Upper lobe of left lung (tissue), 6 donors: ENCODE data around the gene ACAA2. TPM values are rescaled to one million over a fixed set of nuclear protein-coding genes. Genes with fewer than 3 reads are reported as not detected.

Source experiments
- ATAC-seq, 2 donors: fragments of 200-7000 bp; cut with Tn5 transposase; one replicate each; pipeline ENCODE4 v1.9.1; 2022; ENCODE audit warnings: mild to moderate bottlenecking in 2 of 2, moderate library complexity in 2 of 2; ENCODE audit not compliant: low FRiP score in 2 of 2
- DNase-seq, 2 donors: peaks; one replicate each; pipeline ENCODE4 v3.0.0-alpha.2; 2019 to 2020
- H3K27ac ChIP-seq, 4 donors: fragments of 200-600 bp; sonication (generic); one replicate each; pipeline ENCODE4 v1.5.1; 2016 to 2019
- H3K27me3 ChIP-seq, 4 donors: fragments of 200-600 bp; sonication (generic); one replicate each; pipeline ENCODE4 v1.5.1; 2017 to 2019
- H3K36me3 ChIP-seq, 4 donors: fragments of 200-600 bp; sonication (generic); one replicate each; pipeline ENCODE4 v1.5.1; 2016 to 2019
- H3K4me1 ChIP-seq, 4 donors: fragments of 200-600 bp; sonication (generic); one replicate each; pipeline ENCODE4 v1.5.1; 2018 to 2019
- H3K4me3 ChIP-seq, 4 donors: fragments of 200-600 bp; sonication (generic); one replicate each; pipeline ENCODE4 v1.5.1; 2017 to 2019; ENCODE audit warnings: mild to moderate bottlenecking in 2 of 4, moderate library complexity in 1 of 4
- H3K9me3 ChIP-seq, 4 donors: fragments of 200-600 bp; sonication (generic); one replicate each; pipeline ENCODE4 v1.5.1; 2018 to 2019
- EP300 ChIP-seq, 4 donors: sonication (generic); formaldehyde crosslinking; IDR thresholded peaks; one replicate each; pipeline ENCODE4 v1.5.1; 2017; ENCODE audit warnings: antibody characterized with exemption in 4 of 4, control low read depth in 2 of 4
- POLR2A ChIP-seq, 4 donors: fragments of 450-650 bp; IDR thresholded peaks; one replicate each; pipeline ENCODE4 v1.5.1; 2016 to 2017; ENCODE audit warnings: antibody characterized with exemption in 4 of 4, mild to moderate bottlenecking in 2 of 4
- POLR2AphosphoS5 ChIP-seq, 2 donors: sonication (generic); formaldehyde crosslinking; IDR thresholded peaks; one replicate each; pipeline ENCODE4 v1.5.1; 2017; ENCODE audit warnings: antibody characterized with exemption in 2 of 2
- WGBS, 2 donors: methylation state at CpG; one replicate each; pipeline ENCODE4 v1.1.5; 2017 to 2018; 5-methylcytosine and 5-hydroxymethylcytosine counted together
- total RNA-seq, 6 donors: library from RNA; depleted of rRNA in 4 of 6; stranded (reverse); fragments of >200 nt in 4 of 6; gene quantifications; one replicate each; pipeline versions ENCODE4 v1.1.0 to v1.2.1, GENCODE V29; 2016 to 2021
- TF ChIP-seq, protein P1 (sequence below), 6 experiments: fragments of 450-650 bp in 4 of 6; fragments of 200-600 bp in 2 of 6; sonication (generic) in 2 of 6; IDR thresholded peaks; one replicate each; pipeline ENCODE4 v1.5.1; 2016 to 2019; ENCODE audit warnings: antibody characterized with exemption in 6 of 6
- donor health status: DM: no; HTN: no; CAD: no; lungs with moderate emphysema.
- donor health status: DM: no; HTN: yes; CAD: no; lungs with severe emphysema.

Gene ACAA2
- total RNA-seq, 6 donors from 2014 or later = 23.7 to 93.9 (median 69.8) TPM

DNA sequence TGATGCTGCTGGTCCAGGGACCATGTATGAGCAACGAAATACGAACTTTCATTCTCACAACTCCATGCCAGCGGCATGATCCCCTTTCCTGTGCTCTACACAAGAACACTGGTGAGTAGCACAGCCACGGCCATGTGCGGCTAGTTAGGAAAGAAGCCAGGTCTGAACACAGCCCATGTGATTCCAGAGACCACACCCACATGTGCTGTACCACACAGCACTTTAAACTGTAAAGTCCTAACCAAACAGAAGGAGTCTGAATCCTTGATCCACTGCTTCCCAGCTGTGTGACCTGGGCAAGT lies 33.0 kb upstream of the ACAA2 start:
- H3K9me3 ChIP-seq = no peaks in the 10 kb centered on the region
- TF ChIP-seq POLR2AphosphoS5 (IDR thresholded peaks at IDR 0.05) (no peak), EP300 (IDR thresholded peaks at IDR 0.05) (no peak), POLR2A (IDR thresholded peaks at IDR 0.05) (no peak)
- TF ChIP-seq, protein P1, sequence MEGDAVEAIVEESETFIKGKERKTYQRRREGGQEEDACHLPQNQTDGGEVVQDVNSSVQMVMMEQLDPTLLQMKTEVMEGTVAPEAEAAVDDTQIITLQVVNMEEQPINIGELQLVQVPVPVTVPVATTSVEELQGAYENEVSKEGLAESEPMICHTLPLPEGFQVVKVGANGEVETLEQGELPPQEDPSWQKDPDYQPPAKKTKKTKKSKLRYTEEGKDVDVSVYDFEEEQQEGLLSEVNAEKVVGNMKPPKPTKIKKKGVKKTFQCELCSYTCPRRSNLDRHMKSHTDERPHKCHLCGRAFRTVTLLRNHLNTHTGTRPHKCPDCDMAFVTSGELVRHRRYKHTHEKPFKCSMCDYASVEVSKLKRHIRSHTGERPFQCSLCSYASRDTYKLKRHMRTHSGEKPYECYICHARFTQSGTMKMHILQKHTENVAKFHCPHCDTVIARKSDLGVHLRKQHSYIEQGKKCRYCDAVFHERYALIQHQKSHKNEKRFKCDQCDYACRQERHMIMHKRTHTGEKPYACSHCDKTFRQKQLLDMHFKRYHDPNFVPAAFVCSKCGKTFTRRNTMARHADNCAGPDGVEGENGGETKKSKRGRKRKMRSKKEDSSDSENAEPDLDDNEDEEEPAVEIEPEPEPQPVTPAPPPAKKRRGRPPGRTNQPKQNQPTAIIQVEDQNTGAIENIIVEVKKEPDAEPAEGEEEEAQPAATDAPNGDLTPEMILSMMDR (IDR thresholded peaks at IDR 0.05) = no peak
- no peak overlapping the region for H3K27ac ChIP-seq
- H3K27me3 ChIP-seq = no peaks in the 10 kb centered on the region
- H3K36me3 ChIP-seq = no peaks in the 10 kb centered on the region
- ATAC-seq (peak in 1 of 2 donors; percentile 26), DNase-seq (no peak)
- H3K4me3 ChIP-seq = no peak overlapping the region
- peaks cover 0 to 7% (median 3%) of the 10 kb centered on the region in 4 donors for H3K4me1 ChIP-seq
- WGBS, 2 donors = 83 to 88% methylated on average over 4 to 5 of the region's 5 CpGs

DNA sequence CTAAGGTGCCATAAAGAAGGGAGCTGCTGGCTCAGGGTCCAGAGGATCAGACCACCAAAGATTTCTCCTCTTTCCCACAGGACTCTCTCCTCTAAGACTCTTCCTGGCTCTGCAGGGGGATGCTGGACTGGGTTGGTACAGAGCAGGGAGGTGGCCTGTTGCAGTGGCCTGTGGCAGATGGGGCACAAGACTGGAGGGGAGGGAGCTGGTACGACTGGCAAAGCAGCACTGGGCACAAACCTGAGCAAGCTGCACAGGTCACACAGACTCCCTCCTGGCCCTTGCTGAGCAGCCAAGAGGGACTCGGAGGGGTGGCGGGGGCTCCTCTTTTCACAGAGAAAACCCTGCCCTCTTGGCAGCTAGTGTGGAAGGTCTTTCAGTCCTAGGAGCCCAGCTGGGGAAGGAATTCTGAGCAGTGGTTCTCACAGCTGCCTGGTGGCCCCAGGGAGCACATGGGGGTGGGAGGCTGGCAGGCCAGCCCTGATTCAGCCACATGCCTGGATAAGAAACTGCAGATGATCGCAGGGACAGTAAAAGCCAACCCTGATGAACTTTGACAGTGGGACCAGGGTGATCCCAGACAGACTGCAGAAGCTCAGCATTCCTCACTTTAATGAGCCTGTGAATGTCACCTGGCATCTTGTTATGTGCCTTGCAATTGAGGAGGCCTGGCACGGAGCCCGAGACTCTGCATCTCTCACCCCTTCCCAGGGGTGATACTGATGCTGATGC lies 32.5 kb upstream of the ACAA2 start:
- WGBS, 2 donors = 83 to 94% methylated on average over 3 to 6 of the region's 6 CpGs
- Histone ChIP-seq H3K36me3 (no peaks in the 10 kb centered on the region), H3K4me1 (peaks cover 0 to 7% (median 3%) of the 10 kb centered on the region in 4 donors), H3K27ac (no peak overlapping the region), H3K27me3 (no peaks in the 10 kb centered on the region), H3K9me3 (no peaks in the 10 kb centered on the region), H3K4me3 (no peak overlapping the region)
- TF ChIP-seq EP300 (IDR thresholded peaks at IDR 0.05) (no peak), POLR2AphosphoS5 (IDR thresholded peaks at IDR 0.05) (no peak)
- ATAC-seq = no peak
- no peak for DNase-seq

DNA sequence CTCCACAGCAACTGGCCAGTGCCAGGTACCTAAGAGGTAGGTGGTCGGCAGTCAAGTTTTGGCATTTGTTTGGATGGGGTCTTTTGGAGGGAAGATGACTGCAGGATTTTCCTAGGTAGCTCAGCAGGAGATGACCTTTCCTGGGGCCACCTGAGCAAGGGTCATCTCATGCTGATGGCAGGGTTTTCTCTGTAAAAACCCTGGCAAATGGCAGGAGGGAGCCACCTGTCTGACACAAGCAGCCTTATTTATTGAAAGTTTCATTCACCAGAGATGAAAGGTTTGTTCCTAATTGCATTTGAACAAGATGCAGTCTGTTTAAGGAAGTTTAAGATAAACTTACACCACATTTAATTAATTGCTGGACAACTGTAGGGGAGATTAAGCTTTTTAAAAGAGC lies 31.6 kb upstream of the ACAA2 start:
- no peak overlapping the region for H3K27ac ChIP-seq
- ATAC-seq (no peak), DNase-seq (no peak)
- peaks cover 0 to 6% (median 3%) of the 10 kb centered on the region in 4 donors for H3K4me1 ChIP-seq
- peaks cover 0 to 2% (median 0%) of the 10 kb centered on the region in 4 donors for H3K36me3 ChIP-seq
- H3K27me3 ChIP-seq = no peaks in the 10 kb centered on the region
- 94 to 100% methylated on average over 1 of the region's 1 CpG for WGBS, 2 donors
- no peak overlapping the region for H3K4me3 ChIP-seq
- H3K9me3 ChIP-seq = no peaks in the 10 kb centered on the region
- no peak for TF ChIP-seq EP300 (IDR thresholded peaks at IDR 0.05)
- TF ChIP-seq, protein P1 (IDR thresholded peaks at IDR 0.05) = no peak

DNA sequence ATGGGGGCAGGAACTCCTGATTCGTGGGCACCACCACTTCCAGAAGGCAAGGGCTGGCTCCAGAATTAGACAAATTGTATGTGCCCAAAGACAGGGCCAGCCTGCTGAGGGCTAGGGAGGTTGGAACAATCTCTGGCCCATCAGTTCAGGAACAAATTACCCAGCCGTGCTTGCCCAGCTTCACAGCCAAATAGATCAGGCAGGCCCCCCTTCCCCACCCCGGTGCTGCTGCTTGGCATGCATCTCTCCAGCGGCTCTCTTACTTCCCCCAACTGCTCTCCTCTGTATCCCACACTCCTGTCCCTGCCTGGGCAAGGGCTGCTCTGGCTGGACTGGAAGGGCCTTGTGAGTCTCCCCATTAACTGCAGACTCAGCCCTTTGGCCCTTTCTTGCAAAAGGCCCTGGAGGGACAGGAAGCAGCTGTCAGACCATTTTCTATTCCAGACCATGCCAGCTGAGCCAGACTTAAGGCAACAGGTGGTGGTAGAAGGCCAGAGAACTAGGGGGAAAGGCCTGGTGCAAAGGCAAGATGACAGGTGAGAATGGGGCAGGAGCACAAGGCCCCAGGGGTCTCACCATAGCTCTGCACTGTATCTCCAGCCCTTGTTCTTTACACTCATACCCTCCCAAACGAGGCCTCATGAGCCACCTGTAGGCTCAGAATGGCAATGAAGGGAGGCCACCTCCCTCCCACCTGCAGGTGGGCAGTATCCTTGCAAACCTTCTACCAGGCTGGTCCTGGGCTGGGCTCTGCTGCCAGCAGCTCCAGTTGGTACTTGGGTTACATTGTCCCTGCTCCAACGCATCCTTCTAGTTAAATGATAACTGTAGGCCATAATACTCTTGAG lies 30.7 kb upstream of the ACAA2 start:
- no peak for DNase-seq
- no peak overlapping the region for H3K27ac ChIP-seq
- ATAC-seq = peak in 1 of 2 donors; percentile 11
- no peaks in the 10 kb centered on the region for H3K27me3 ChIP-seq
- TF ChIP-seq POLR2A (IDR thresholded peaks at IDR 0.05) (no peak), EP300 (IDR thresholded peaks at IDR 0.05) (no peak), POLR2AphosphoS5 (IDR thresholded peaks at IDR 0.05) (no peak)
- TF ChIP-seq, protein P1 (IDR thresholded peaks at IDR 0.05) = no peak
- WGBS, 2 donors = 81% methylated on average over 5 to 6 of the region's 6 CpGs
- H3K36me3 ChIP-seq = peaks cover 0 to 2% (median 0%) of the 10 kb centered on the region in 4 donors
- H3K4me3 ChIP-seq = no peak overlapping the region
- H3K9me3 ChIP-seq = no peaks in the 10 kb centered on the region
- H3K4me1 ChIP-seq = no peaks in the 10 kb centered on the region

DNA sequence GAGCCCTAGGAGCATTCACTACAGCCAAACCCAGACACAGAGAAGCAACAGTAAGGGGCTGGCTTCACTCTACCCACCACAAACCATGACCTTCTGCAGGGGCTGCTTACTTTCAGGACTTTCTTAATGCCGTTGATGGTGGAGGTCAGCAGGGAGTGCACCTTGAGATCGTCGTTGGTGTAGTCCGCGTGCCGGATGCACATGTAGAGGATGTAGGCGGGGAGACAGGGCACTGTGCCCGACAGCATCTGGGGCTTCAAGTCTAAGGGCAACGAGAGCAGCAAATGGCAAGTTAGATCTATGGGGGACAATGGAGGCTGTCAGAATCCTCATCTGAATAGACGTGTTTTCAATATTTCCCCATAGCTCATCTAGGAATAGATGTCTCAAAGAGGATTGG lies 29.8 kb upstream of the ACAA2 start:
- DNase-seq = no peak
- Histone ChIP-seq H3K27me3 (no peaks in the 10 kb centered on the region), H3K27ac (no peak overlapping the region), H3K4me1 (no peaks in the 10 kb centered on the region), H3K9me3 (no peaks in the 10 kb centered on the region), H3K36me3 (peaks cover 0 to 2% (median 0%) of the 10 kb centered on the region in 4 donors), H3K4me3 (no peak overlapping the region)
- 85 to 90% methylated on average over 10 of the region's 10 CpGs for WGBS, 2 donors
- no peak for ATAC-seq
- TF ChIP-seq POLR2AphosphoS5 (IDR thresholded peaks at IDR 0.05) = no peak
- TF ChIP-seq EP300 (IDR thresholded peaks at IDR 0.05) = no peak
- no peak for TF ChIP-seq POLR2A (IDR thresholded peaks at IDR 0.05)
- TF ChIP-seq, protein P1 (IDR thresholded peaks at IDR 0.05) = no peak
